Karpas-422 (cell line): ENCODE measurements around the gene YBX3. TPM values are rescaled to one million over a fixed set of nuclear protein-coding genes. Genes with fewer than 3 reads are reported as not detected.

Experiments
- DNase-seq: peaks from one replicate; pipeline ENCODE4 v3.0.0-alpha.2; 2015
- H2AFZ ChIP-seq: fragments of 200-600 bp; sonication (generic); 2 replicates; pipeline ENCODE4 v1.6.1; 2014; ENCODE audit warnings: antibody characterized with exemption, low read length, mixed read lengths
- H3K27ac ChIP-seq: fragments of 200-600 bp; sonication (generic); 2 replicates; pipeline ENCODE4 v1.5.1; 2014; ENCODE audit warnings: mild to moderate bottlenecking, low read length, moderate library complexity
- H3K27me3 ChIP-seq: fragments of 200-600 bp; sonication (generic); 2 replicates; pipeline ENCODE4 v1.6.1; 2014; ENCODE audit warnings: low read length, mixed read lengths
- H3K36me3 ChIP-seq: fragments of 200-600 bp; sonication (generic); 2 replicates; pipeline ENCODE4 v1.6.1; 2014; ENCODE audit warnings: low read length, mixed read lengths; ENCODE audit not compliant: insufficient read depth
- H3K4me1 ChIP-seq: fragments of 200-600 bp; sonication (generic); 2 replicates; pipeline ENCODE4 v1.6.1; 2014; ENCODE audit warnings: mild to moderate bottlenecking, low read length, mixed read lengths
- H3K4me2 ChIP-seq: fragments of 200-600 bp; sonication (generic); 2 replicates; pipeline ENCODE4 v1.6.1; 2014; ENCODE audit warnings: low read length, low read depth, mild to moderate bottlenecking; ENCODE audit not compliant: poor library complexity, severe bottlenecking
- H3K4me3 ChIP-seq: fragments of 200-600 bp; sonication (generic); 2 replicates; pipeline ENCODE4 v1.5.1; 2014; ENCODE audit warnings: mild to moderate bottlenecking, antibody characterized with exemption, low read length, mixed read lengths
- H3K79me2 ChIP-seq: fragments of 200-600 bp; sonication (generic); 2 replicates; pipeline ENCODE4 v1.6.1; 2014; ENCODE audit warnings: mild to moderate bottlenecking, low read length, mixed read lengths
- H3K9ac ChIP-seq: fragments of 200-600 bp; sonication (generic); 2 replicates; pipeline ENCODE4 v1.6.0; 2014; ENCODE audit warnings: low read length
- H3K9me2 ChIP-seq: fragments of 200-600 bp; sonication (generic), shearing (Covaris generic); replicated peaks from 2 replicates; pipeline ENCODE4 v1.6.0; 2014; ENCODE audit warnings: mild to moderate bottlenecking, low read length, moderate library complexity; ENCODE audit not compliant: insufficient read depth
- H3K9me3 ChIP-seq: fragments of 300-700, 200-600 bp; sonication (generic); 2 replicates; pipeline ENCODE4 v1.6.1; 2014; ENCODE audit warnings: low read length, mixed read lengths
- H4K20me1 ChIP-seq: fragments of 200-600 bp; sonication (generic); 2 replicates; pipeline ENCODE4 v1.6.1; 2014; ENCODE audit warnings: mild to moderate bottlenecking, antibody characterized with exemption, low read length, low read depth; ENCODE audit not compliant: insufficient read depth
- total RNA-seq: library from RNA; depleted of rRNA; stranded (reverse); fragments of >200 nt; shearing (Covaris generic); gene quantifications from 2 replicates; pipeline ENCODE4 v1.2.3, GENCODE V29; 2014; ENCODE audit warnings: low replicate concordance

Gene YBX3
- total RNA-seq, 1 experiment from 2014 or later = not detected

DNA sequence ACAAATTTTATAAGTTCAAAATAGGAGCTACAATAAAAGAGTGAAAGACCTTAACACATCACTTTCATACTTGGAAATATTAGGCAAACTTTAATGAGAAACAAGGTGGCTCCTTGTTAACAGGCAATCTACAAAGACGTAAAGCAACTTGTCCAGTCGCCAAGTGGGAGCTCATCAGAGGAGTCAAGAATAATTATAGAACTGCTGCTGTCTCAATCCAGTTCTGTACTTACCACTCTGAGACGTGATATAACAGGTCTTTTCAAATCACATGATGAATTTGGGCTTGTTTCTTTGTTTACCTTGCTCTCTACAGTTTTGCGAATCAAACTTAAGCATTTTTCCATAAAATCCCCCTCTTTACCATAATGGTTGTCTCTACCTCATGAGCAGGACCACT, 3.6 kb downstream of the YBX3 start:
- H3K9me2 ChIP-seq = no peaks in the 10 kb centered on the region
- no peak overlapping the region for H2AFZ ChIP-seq
- no peak for DNase-seq
- H4K20me1 ChIP-seq = no peaks in the 10 kb centered on the region
- no peaks in the 10 kb centered on the region for H3K79me2 ChIP-seq
- H3K9ac ChIP-seq = no peak overlapping the region
- H3K4me1 ChIP-seq = no peaks in the 10 kb centered on the region
- H3K27me3 ChIP-seq = no peaks in the 10 kb centered on the region
- H3K36me3 ChIP-seq = no peaks in the 10 kb centered on the region
- H3K9me3 ChIP-seq = no peaks in the 10 kb centered on the region
- H3K4me2 ChIP-seq = no peak overlapping the region
- no peak overlapping the region for H3K27ac ChIP-seq
- H3K4me3 ChIP-seq = no peak overlapping the region

DNA sequence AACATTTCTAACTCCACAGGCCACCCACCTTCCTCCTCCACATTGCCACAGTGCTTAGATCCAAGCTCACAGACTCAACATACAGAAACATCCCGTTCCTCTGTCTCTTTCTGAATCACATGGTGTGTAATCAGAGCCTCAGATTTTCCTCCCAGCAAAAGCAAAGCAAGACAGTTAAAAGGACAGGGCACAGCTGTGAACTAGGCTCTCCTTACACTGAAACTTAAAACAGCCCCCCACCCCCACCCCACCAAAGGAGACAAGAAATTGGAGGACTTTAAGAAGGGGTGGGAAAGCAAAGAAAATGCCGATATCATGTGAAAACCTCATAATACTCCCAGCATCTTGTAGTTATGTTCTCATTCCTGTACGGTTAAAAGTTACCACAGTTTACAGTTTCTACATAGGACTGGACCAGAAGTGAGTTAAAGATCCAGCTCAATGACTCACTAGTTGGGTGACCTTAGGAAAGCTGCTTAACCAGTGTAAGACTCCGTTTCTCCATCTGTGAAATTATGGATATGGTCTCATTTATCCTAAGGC, 4.8 kb downstream of the YBX3 start:
- H3K9me2 ChIP-seq = no peaks in the 10 kb centered on the region
- H3K4me3 ChIP-seq = no peak overlapping the region
- no peaks in the 10 kb centered on the region for H3K36me3 ChIP-seq
- peaks cover under 1% of the 10 kb centered on the region; the same call in 1 of the 2 replicates for H3K27me3 ChIP-seq
- no peak overlapping the region for H3K9ac ChIP-seq
- no peaks in the 10 kb centered on the region for H4K20me1 ChIP-seq
- no peak overlapping the region for H2AFZ ChIP-seq
- no peaks in the 10 kb centered on the region for H3K4me1 ChIP-seq
- no peaks in the 10 kb centered on the region for H3K79me2 ChIP-seq
- no peaks in the 10 kb centered on the region for H3K9me3 ChIP-seq
- DNase-seq = no peak
- H3K4me2 ChIP-seq = no peak overlapping the region
- H3K27ac ChIP-seq = no peak overlapping the region

DNA sequence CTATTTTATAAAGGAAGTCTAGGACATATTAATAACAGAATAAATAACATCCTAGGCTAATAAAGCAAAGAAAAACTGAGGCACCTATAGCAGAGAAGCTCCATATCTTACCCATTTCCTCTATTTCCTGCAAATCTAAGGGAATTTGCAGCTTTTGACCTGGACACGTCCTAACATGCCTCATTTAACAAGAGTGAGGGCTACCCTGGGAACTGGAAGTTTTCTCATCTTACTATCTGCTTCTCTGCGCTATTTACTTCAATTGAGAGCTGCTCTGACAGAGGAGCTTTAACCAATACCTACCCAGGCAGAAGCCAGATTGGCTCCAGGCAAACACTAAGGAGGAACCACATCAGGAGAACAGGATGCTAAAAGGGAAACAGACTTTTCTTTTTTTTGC, 5.7 kb downstream of the YBX3 start:
- Histone ChIP-seq H3K36me3 (no peaks in the 10 kb centered on the region), H3K27me3 (peaks cover 2% of the 10 kb centered on the region; the same call in 1 of the 2 replicates), H3K9me2 (no peaks in the 10 kb centered on the region), H2AFZ (no peak overlapping the region), H3K9me3 (no peaks in the 10 kb centered on the region), H3K4me1 (no peaks in the 10 kb centered on the region), H3K9ac (no peak overlapping the region), H3K4me3 (no peak overlapping the region), H3K4me2 (no peak overlapping the region), H3K27ac (no peak overlapping the region), H3K79me2 (no peaks in the 10 kb centered on the region), H4K20me1 (no peaks in the 10 kb centered on the region)
- DNase-seq = no peak

DNA sequence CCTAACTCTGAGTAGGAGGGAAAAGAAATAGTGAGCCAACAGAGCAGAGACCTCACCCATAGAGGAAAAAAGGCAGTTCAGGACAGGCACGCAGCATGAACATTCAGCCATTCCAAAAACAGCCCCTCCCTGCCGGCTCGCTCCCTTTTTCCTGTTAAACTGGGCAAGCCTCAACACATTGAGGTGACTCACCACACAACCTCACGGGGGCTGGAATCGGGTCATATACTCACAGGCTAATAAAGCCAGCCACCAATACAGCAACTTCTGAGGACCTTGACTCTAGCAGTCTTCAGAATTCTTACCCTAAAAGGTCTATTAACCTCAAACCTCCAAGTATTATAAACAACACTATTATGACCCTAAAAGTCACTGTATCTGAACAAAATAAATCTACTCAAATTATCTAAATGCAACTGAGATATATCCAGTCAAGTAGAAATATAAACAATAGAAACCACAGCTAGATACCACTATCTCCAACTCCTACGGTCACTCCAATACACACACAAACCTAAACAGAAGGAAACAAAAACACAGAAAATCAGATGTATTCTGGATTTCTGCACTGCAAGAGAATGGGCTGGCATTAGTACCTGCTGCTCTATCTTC, 6.3 kb downstream of the YBX3 start:
- no peak overlapping the region for H3K4me2 ChIP-seq

DNA sequence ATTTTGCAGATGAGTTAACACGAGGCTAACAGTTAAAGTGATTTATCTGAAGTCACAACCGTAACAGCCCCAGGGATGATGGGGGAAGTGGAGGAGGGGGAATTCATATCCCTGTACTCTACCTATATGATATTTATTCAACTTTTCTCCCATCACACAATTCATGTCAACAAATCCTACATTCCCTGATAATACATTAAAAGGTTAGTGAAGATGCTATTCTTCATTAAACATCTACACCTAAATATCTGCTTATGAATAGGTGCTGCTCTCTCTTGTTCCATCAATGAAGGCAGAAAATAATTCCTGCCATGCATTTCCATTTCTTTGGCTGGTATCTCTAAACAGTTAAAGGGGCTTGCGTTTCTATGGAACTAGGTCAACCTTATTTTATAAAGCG, 6.8 kb downstream of the YBX3 start:
- no peaks in the 10 kb centered on the region for H3K9me3 ChIP-seq
- H3K4me2 ChIP-seq = no peak overlapping the region
- H3K4me3 ChIP-seq = no peak overlapping the region
- no peaks in the 10 kb centered on the region for H3K36me3 ChIP-seq
- no peaks in the 10 kb centered on the region for H3K9me2 ChIP-seq
- H3K79me2 ChIP-seq = no peaks in the 10 kb centered on the region
- no peaks in the 10 kb centered on the region for H3K4me1 ChIP-seq
- H2AFZ ChIP-seq = no peak overlapping the region
- no peak overlapping the region for H3K27ac ChIP-seq
- H3K9ac ChIP-seq = no peak overlapping the region
- DNase-seq = no peak
- H4K20me1 ChIP-seq = no peaks in the 10 kb centered on the region
- peaks cover 2% of the 10 kb centered on the region; the same call in 1 of the 2 replicates for H3K27me3 ChIP-seq

More for the DNA sequence above, 6.3 kb downstream of the YBX3 start:
- H3K4me3 ChIP-seq = no peak overlapping the region
- H3K79me2 ChIP-seq = no peaks in the 10 kb centered on the region
- H3K9ac ChIP-seq = no peak overlapping the region
- H4K20me1 ChIP-seq = no peaks in the 10 kb centered on the region
- peaks cover 2% of the 10 kb centered on the region; the same call in 1 of the 2 replicates for H3K27me3 ChIP-seq
- H3K9me2 ChIP-seq = no peaks in the 10 kb centered on the region
- no peak overlapping the region for H3K27ac ChIP-seq
- no peaks in the 10 kb centered on the region for H3K9me3 ChIP-seq
- DNase-seq = no peak
- H3K36me3 ChIP-seq = no peaks in the 10 kb centered on the region
- H2AFZ ChIP-seq = no peak overlapping the region
- no peaks in the 10 kb centered on the region for H3K4me1 ChIP-seq

DNA sequence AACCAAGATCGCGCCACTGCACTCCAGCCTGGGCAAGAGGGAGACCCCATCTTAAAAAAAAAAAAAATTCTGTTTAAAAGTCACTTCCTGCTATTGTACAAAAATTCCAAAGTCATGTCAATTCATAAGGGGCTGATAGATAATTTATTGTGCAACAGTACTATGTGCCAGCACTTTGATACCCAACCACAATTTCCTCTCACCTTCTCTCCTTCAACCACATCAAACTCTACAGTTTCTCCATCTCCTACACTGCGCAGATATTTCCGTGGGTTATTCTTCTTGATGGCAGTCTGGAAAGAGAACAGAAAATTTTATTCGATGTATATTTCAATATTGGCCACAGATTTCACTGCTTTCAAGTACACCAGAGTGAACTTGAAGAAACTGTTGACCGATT, 7.6 kb downstream of the YBX3 start:
- Histone ChIP-seq H3K79me2 (no peaks in the 10 kb centered on the region), H3K27me3 (peaks cover 2% of the 10 kb centered on the region; the same call in 1 of the 2 replicates), H3K27ac (no peak overlapping the region), H3K9me3 (no peaks in the 10 kb centered on the region), H4K20me1 (no peaks in the 10 kb centered on the region), H3K9me2 (no peaks in the 10 kb centered on the region), H3K4me2 (no peak overlapping the region), H3K36me3 (no peaks in the 10 kb centered on the region), H3K9ac (no peak overlapping the region), H3K4me3 (no peak overlapping the region), H3K4me1 (no peaks in the 10 kb centered on the region), H2AFZ (no peak overlapping the region)
- DNase-seq = no peak

DNA sequence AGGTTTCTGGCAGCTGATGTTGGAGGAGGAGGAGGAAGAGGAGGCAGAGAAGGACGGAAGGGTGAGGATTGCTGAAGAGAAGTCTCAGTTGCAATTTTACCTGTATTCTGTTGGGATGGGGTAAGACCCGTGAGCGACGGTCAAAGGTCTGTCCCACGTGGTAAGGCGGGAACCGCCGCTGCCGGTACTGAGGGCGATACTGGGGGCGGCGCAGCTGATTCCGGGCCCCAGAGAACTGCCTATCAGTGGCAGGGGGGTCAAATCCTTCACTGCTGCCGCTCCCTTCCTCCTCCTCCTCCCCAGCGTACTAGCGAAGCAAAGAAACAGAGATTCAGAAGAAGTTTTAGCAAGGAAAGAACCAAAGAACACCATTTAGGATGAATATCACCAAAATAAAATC, 13.3 kb downstream of the YBX3 start:
- H3K4me1 ChIP-seq = no peaks in the 10 kb centered on the region
- no peaks in the 10 kb centered on the region for H3K79me2 ChIP-seq
- H3K9me3 ChIP-seq = no peaks in the 10 kb centered on the region
- H3K27ac ChIP-seq = no peak overlapping the region
- H3K27me3 ChIP-seq = peaks cover 2% of the 10 kb centered on the region; the same call in 1 of the 2 replicates
- no peaks in the 10 kb centered on the region for H3K9me2 ChIP-seq
- H3K4me3 ChIP-seq = no peak overlapping the region
- H3K9ac ChIP-seq = no peak overlapping the region
- H2AFZ ChIP-seq = no peak overlapping the region
- no peak overlapping the region for H3K4me2 ChIP-seq
- DNase-seq = no peak
- no peaks in the 10 kb centered on the region for H3K36me3 ChIP-seq
- no peaks in the 10 kb centered on the region for H4K20me1 ChIP-seq

DNA sequence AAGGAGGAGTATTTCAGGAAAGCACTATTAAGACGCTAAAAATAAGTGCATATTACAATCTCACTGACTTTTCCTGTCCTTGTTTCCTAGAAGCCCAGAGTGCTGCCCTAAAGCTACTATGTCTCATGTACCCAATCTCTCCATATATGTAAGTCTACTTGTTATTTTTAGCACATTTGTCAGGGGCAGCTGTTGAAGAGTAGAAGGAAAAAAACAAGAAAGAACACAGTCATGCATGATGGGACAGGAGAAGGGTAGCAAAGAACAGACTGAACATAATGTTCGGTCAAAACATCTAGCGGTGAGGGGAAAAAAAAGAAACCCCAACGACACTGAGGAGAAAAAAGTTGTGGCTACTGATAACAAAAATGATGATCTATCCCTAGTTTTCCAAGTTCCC, 14.3 kb downstream of the YBX3 start:
- Histone ChIP-seq H3K4me1 (no peaks in the 10 kb centered on the region), H4K20me1 (no peaks in the 10 kb centered on the region), H3K27me3 (peaks cover 2% of the 10 kb centered on the region; the same call in 1 of the 2 replicates), H3K9me3 (no peaks in the 10 kb centered on the region), H2AFZ (no peak overlapping the region), H3K27ac (no peak overlapping the region), H3K36me3 (no peaks in the 10 kb centered on the region), H3K4me2 (no peak overlapping the region), H3K4me3 (no peak overlapping the region), H3K9me2 (no peaks in the 10 kb centered on the region), H3K79me2 (no peaks in the 10 kb centered on the region), H3K9ac (no peak overlapping the region)
- DNase-seq = no peak
